Stimulated activated effector memory CD8-positive, alpha-beta T cell treated with anti-CD3 and anti-CD28 coated beads, Interleukin-12 subunit alpha, Interleukin-12 subunit beta, amount 100 ng/mL, for 72 hours (primary cell): ENCODE data around the gene ZNF69.
"Not testable (repeated sequence)": the region's sequence is repeated elsewhere in the genome, so short reads cannot be mapped to it uniquely, and the experiment has no call there.

ENCODE experiments used
- ATAC-seq: fragments of 150-1000 bp; cut with Tn5 transposase; 2 replicates; pipeline ENCODE4 v1.10.0; 2021
- DNase-seq, 2 donors: peaks; one replicate each; pipeline ENCODE4 v3.0.0; 2021 to 2022; ENCODE audit warnings: low spot score in 2 of 2
- H3K27ac Mint-ChIP-seq: one replicate; pipeline ENCODE4 v1.8.0; 2022; ENCODE audit warnings: mild to moderate bottlenecking, mixed read lengths
- H3K36me3 Mint-ChIP-seq: one replicate; pipeline ENCODE4 v1.8.0; 2022; ENCODE audit warnings: mild to moderate bottlenecking, mixed read lengths
- H3K4me1 Mint-ChIP-seq: one replicate; pipeline ENCODE4 v1.8.0; 2022; ENCODE audit warnings: mixed read lengths
- H3K4me3 Mint-ChIP-seq: one replicate; pipeline ENCODE4 v1.8.0; 2022; ENCODE audit warnings: mild to moderate bottlenecking, mixed read lengths
- H3K9me3 Mint-ChIP-seq: one replicate; pipeline ENCODE4 v1.8.0; 2022; ENCODE audit warnings: mixed read lengths

Gene ZNF69

DNA sequence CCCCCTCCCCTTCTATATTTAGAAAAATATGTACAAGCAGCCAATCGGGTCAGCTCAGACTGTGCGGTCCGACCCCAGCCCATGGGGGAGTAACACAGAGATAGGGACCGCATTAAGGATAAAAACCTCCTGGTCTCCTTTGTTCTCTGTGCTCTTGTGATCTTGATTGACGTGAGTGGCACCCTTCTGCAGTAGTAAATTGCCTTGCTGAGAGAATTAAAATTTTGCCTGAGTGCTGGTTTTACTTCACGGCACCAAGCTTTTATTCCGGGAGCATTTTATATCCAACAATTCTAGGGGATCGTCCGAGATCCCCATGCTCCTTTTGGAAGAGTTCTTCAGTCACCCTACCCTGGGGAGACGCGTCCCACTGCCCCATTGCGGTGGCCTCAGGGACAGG lies 7.0 kb upstream of the ZNF69 start:
- ATAC-seq, result no peak
- Mint-ChIP-seq H3K4me3 (no peak overlapping the region), H3K4me1 (peaks cover 4% of the 10 kb centered on the region), H3K36me3 (no peaks in the 10 kb centered on the region), H3K27ac (no peak overlapping the region), H3K9me3 (no peaks in the 10 kb centered on the region)
- DNase-seq, result no peak

DNA sequence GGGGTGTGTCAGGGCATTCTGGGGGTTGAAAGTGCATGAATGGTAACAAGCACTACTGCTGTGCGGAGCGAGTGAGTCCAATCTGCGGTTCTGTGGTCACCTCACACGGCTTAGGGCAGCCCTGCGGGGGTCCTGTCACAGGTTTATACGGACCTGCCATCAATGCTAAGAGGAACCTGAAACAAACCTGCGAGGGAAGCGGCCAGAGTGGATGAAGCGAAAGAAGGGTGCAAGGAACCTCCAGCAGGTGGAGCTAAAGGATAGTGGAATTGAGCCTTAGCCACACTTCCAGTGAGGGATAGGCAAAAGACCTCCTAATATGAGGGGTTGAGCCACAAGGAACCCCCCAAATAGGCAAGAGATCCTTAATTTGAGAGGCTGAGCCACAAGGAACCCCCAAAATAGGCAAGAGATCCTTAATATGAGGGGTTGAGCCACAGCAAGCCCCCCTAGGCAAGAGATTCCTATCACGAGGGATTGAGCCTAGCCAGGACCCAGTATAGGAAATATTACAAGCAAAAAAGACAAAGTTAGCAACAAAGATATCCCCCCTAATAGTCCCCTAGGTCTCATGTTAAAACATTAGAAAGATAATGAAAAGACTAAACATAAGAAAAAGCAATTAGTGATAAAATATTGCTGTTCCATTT lies 6.3 kb upstream of the ZNF69 start:
- peak; percentile 37 to 73 for DNase-seq
- no peak overlapping the region for H3K27ac Mint-ChIP-seq

DNA sequence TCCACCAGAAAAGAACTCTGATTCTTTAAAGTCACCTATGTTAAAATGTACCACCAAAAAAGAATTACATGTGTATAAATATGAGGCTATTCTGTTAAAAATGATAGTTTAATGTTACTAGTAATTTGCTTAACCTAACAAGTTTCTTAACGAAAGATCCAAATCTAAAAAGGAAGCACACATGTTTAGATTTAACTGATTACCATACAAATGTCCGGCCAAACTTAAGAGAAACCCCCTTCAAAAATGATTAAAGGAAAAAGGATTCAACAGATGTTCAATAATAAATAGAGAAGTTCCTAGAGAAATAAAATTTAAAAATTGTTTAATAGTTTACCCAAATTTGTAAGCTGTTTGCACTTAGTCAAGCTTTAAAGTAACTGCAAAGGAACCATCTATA lies 5.0 kb upstream of the ZNF69 start:
- Mint-ChIP-seq H3K4me3 (no peak overlapping the region), H3K36me3 (no peaks in the 10 kb centered on the region), H3K4me1 (peaks cover 9% of the 10 kb centered on the region), H3K27ac (no peak overlapping the region), H3K9me3 (no peaks in the 10 kb centered on the region)
- no peak for DNase-seq
- no peak for ATAC-seq

More for the DNA sequence above, 6.3 kb upstream of the ZNF69 start:
- Mint-ChIP-seq H3K9me3 (no peaks in the 10 kb centered on the region), H3K4me1 (peaks cover 4% of the 10 kb centered on the region), H3K4me3 (no peak overlapping the region), H3K36me3 (no peaks in the 10 kb centered on the region)
- ATAC-seq, result peak; percentile 67

DNA sequence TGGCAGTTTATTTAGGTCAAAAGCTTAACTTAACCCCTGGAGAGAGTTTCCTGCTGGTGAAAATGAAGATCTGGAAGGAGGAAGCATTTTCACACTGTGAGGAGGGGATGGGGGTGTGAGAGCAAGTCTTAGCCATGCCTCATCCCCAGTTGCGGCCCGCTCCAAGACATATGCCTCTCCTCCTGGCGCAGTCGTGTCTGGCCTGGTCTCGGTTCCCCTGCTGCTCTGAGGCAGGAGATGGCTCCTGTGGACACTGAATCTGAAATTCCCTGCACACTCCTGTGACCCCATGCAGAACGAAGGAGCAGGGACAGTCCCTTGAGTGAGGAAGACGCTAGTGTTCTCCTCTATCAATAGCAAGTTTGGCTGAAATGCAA lies 360 bp upstream of the ZNF69 start:
- ATAC-seq, result no peak
- Mint-ChIP-seq H3K9me3 (no peaks in the 10 kb centered on the region), H3K27ac (peak overlapping the region; percentile 92), H3K4me1 (peaks cover 19% of the 10 kb centered on the region), H3K36me3 (no peaks in the 10 kb centered on the region), H3K4me3 (peak overlapping the region; percentile 88)
- no peak for DNase-seq

DNA sequence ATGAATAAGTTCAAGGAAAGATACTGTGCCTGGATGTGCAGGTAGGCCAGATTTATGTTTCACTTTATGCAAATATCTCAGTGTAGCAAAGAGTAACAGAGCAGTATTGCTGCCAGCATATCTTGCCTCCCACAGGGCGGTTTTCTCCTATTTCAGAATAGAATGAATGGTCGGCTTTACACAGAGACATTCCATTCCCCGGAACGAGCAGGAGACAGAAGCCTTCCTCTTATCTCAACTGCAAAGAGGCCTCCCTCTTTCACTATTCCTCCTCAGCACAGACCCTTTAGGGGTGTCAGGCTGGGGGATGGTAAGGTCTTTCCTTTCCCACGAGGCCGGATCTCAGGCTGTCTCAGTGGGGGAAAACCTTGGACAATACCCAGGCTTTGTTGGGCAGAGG lies 2.3 kb downstream of the ZNF69 start:
- H3K27ac Mint-ChIP-seq, H3K4me3 Mint-ChIP-seq, H3K9me3 Mint-ChIP-seq, H3K36me3 Mint-ChIP-seq, ATAC-seq, DNase-seq: not testable (repeated sequence)
- H3K4me1 Mint-ChIP-seq, result peaks cover 19% of the 10 kb centered on the region

DNA sequence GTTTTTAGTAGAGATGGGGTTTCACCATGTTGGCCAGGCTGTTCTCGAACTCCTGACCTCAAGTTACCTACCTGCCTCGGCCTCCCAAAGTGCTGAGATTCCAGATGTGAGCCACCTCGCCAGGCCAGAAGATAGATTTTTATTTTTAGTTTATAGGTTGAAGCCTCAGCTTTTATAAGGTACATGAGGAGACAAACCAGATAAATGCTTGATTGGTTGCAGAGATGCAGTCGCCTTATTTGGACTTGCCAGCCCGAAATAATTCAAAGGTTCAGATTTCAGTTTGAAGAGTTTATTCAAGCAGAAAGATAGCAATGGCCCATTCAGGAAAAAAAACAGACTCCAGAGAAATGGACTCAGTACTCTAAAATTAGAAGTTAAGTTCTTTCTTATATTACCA lies 3.1 kb downstream of the ZNF69 start:
- Mint-ChIP-seq H3K9me3 (peaks cover 5% of the 10 kb centered on the region), H3K27ac (no peak overlapping the region), H3K4me1 (peaks cover 19% of the 10 kb centered on the region), H3K36me3 (no peaks in the 10 kb centered on the region), H3K4me3 (no peak overlapping the region)
- no peak for DNase-seq
- no peak for ATAC-seq

DNA sequence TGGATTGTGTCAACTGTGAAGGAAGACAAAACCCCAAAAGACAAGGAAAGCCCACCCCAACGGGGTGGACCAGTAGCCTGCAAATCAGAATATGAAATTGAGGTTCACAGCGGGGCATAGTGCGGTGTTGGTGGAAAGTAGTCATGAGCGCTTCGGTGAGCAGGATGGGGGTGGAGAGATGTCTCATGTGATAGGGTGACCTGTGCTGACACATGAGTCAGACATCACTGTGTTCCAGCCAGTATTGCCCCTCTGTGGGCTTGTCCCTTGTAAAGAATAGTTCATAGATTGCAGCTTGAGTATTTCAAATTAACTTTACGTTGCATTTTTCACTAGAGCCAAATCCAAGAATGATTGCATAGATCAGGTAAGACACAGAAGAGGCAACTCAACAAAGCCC lies 7.3 kb downstream of the ZNF69 start:
- ATAC-seq (no peak), DNase-seq (no peak)
- peaks cover 7% of the 10 kb centered on the region for H3K9me3 Mint-ChIP-seq
- no peaks in the 10 kb centered on the region for H3K36me3 Mint-ChIP-seq
- H3K4me3 Mint-ChIP-seq, result no peak overlapping the region
- no peaks in the 10 kb centered on the region for H3K4me1 Mint-ChIP-seq
- H3K27ac Mint-ChIP-seq, result no peak overlapping the region

DNA sequence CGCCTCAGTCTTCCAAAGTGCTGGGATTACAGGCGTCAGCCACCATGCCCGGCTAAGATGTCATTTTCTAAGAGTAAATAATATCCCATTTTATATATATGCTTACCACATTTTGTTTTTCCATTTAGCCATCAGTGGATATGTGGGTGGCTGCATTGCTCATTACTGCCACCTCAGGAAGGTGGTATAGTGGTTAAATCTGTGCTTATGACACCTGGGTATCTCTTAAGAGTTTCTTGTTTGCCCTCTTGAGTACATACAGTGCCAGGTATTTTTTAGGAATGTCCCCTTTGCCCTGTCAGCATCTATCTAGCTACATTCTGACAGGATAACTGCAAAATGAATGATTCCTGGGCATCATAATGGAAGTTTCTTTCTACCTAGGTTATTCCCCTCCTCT lies 14.6 kb downstream of the ZNF69 start:
- no peaks in the 10 kb centered on the region for H3K4me1 Mint-ChIP-seq
- no peak overlapping the region for H3K27ac Mint-ChIP-seq

DNA sequence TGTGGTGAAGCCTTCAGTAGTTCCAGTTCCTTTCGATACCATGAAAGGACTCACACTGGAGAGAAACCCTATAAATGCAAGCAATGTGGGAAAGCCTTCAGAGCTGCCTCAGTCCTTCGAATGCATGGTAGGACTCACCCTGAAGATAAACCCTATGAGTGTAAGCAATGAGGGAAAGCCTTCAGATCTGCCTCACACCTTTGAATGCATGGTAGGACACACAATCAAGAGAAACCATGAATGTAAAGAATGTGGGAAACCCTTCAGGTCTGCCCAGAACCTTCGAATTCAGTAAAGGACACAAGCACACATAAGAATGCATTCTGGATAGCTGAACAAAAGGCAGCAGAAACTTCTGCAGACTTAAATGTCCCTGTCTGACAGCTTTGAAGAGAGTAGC lies 18.3 kb downstream of the ZNF69 start:
- Mint-ChIP-seq H3K4me3 (no peak overlapping the region), H3K9me3 (peaks cover 19% of the 10 kb centered on the region), H3K36me3 (peaks cover 4% of the 10 kb centered on the region), H3K4me1 (no peaks in the 10 kb centered on the region), H3K27ac (no peak overlapping the region)
- DNase-seq (no peak), ATAC-seq (no peak)

More for the DNA sequence above, 14.6 kb downstream of the ZNF69 start:
- peaks cover 4% of the 10 kb centered on the region for H3K36me3 Mint-ChIP-seq
- peaks cover 14% of the 10 kb centered on the region for H3K9me3 Mint-ChIP-seq
- no peak overlapping the region for H3K4me3 Mint-ChIP-seq
- no peak for ATAC-seq
- no peak for DNase-seq

DNA sequence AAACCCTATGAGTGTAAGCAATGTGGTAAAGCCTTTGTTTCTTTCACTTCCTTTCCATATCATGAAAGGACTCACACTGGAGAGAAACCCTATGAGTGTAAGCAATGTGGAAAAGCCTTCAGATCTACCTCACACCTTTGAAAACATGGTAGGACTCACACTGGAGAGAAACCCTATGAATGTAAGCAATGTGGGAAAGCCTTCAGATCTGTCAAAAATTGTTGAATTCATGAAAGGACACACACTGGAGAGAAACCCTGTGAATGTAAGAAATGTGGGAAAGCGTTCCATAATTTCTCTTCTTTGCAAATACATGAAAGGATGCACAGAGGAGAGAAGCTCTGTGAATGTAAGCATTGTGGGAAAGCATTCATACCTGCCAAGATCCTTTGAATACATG lies 24.4 kb downstream of the ZNF69 start:
- H3K4me3 Mint-ChIP-seq, H3K4me1 Mint-ChIP-seq, DNase-seq, H3K27ac Mint-ChIP-seq, H3K36me3 Mint-ChIP-seq, ATAC-seq: not testable (repeated sequence)
- peaks cover 14% of the 10 kb centered on the region for H3K9me3 Mint-ChIP-seq

DNA sequence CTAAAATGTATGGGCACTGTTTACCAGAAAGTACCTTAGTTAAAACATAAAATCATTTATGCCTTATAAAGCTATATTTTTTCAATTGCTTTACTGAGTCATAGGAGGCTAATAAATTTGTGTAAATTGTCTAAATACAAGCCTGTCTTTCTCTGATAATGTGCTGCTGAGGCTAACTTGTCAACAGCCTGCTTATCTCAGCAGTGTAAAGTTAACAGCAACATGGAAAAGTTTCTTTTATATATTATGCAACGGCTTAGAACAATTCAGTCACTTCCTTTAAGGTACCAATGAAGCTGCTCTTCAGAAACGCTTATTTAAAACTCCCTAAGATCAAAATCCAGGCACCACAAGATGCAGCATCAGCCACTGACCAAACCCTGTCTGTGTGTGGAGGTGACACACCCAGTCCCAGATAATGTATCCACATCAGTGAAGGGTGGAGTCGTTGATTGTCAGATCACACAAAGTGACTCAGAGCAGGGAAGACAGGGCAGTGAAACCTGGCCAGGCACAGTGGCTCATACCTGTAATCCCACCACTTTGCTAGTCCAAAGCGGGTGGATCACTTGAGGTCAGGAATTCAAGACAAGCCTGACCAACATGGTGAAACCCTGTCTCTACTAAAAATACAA lies 27.0 kb downstream of the ZNF69 start:
- not testable (repeated sequence) for H3K27ac Mint-ChIP-seq, H3K9me3 Mint-ChIP-seq, H3K36me3 Mint-ChIP-seq, H3K4me1 Mint-ChIP-seq, H3K4me3 Mint-ChIP-seq, DNase-seq, ATAC-seq

DNA sequence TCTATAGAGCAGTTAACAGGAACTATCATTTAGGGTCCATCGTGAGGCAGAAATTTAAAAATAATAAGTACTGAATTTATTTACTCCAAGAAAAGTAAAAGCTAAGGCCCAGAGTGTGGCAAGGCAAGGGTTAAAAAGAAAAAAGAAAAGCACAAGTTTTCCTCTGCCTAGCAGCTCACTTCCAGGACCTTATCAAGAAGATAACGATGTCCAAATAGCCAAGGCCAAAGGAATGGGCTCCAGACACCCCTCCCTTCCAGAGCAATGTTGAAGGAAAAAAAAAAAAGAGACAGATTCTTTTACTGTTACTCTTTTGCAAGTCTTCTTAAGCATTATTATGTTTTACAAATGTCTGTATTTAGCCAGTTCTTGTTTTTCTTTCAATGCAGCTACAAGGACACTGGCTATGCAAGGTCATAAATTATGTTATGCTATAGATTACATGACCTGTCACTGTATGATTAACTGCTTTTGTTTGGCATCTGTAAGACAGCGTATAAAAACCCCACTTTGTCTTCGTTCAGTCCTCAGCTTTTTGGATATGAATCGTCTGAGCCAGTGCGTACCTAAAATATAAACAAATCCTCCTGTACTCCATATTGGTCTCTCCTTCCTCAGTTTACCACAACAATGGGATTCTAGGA lies 34.4 kb downstream of the ZNF69 start:
- ATAC-seq (no peak), DNase-seq (no peak)
- Mint-ChIP-seq H3K36me3 (peaks cover 9% of the 10 kb centered on the region), H3K27ac (no peak overlapping the region), H3K4me3 (no peak overlapping the region), H3K4me1 (peaks cover 35% of the 10 kb centered on the region), H3K9me3 (no peaks in the 10 kb centered on the region)

DNA sequence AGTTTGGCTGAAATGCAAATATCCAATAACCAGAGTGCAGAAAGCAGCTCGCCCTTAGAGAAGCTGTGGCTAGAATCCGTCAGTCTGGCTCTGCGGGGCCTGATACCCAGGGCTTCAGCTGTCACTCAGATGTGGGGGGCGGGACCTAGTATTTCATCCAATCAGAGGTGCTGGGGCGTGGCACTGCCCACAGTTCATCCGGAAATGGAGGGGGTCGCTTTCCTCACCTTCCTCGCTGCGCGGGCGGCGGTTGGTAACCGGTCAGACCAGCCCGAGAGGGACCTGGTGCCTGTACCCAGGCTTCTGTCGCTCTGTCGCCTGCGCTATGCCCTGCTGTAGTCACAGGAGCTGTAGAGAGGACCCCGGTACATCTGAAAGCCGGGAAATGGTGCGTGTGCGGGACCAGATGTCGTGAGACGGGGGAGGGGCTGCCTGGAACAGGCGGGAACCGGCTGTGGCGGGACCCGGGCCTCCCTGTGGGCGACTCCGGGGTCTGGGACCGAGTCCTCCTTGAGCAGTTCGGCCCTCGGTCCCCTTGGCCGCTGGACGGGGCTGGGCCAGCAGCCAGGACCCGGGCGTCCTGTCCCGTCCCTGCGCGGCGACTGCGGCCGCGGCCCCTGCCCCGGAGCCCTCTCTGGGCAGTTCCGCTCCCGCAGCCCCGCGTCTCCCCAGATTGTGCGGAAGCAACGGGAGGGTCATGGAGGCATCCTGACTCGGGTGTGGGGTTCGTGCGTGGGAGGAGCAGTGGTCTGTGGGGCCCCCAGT lies 37.5 kb downstream of the ZNF69 start, which contains the start of gene ZNF700:
Gene ZNF700 (plus strand): TSS at position 222 of the 765 bp plus-strand sequence. CDS start 104 bp downstream, at position 326.
- Mint-ChIP-seq H3K27ac (peak within 1 kb of the TSS; percentile 98), H3K4me1 (peaks cover 35% of the 10 kb centered on the region), H3K9me3 (no peaks in the 10 kb centered on the region), H3K4me3 (peak within 1 kb of the TSS; percentile 92), H3K36me3 (peaks cover 11% of the 10 kb centered on the region)
- ATAC-seq (peak; percentile 97), DNase-seq (peak; percentile 82 to 96)

DNA sequence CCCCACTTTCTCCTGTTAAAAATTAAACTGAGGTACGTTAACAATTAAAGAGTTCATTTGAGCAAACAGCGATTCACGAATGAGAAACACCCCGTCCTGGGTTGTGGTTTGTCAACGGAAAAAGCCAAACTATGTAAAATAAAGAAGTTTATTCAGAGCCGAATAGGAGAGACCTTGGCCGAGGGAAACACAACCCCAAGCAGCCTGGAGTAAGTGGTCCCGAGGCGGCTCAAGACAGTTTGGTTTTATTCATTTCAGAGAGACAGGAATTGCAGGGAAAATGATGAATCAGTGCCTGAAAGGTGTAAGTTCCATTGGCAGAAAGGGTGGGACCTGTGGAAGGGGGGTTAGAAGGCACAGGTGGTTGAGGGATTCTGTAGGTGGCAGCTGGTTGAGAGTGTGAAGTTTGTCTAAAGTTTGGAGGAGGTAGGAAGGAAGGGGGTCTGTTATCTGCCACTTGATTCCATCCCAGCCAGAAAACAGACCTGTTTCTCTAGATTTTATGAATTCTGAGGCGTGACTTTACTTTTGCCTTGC lies 38.1 kb downstream of the ZNF69 start:
- Mint-ChIP-seq H3K4me1 (peaks cover 35% of the 10 kb centered on the region), H3K4me3 (peak overlapping the region; percentile 92)
- peak in 1 of 2 donors; percentile 51 for DNase-seq

DNA sequence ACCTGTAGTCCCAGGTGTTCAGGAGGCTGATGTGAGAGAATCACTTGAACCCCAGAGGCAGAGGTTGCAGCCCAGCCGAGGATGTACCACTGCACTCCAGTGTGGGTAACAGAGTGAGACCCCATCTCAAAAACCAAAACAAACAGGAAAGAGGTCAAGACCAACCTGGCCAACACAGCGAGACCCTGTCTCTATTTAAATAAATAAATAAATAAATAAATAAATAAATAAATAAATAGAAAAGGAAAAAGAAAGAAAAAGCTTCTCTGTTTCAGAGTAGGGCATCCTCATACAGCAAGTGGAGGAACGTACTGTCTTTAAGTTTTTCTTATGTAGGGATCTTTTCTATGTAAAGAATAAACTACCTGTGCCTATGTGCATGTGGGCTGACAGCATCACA lies 39.6 kb downstream of the ZNF69 start:
- H3K36me3 Mint-ChIP-seq, result peaks cover 11% of the 10 kb centered on the region
- peaks cover 39% of the 10 kb centered on the region for H3K4me1 Mint-ChIP-seq
- H3K4me3 Mint-ChIP-seq, result no peak overlapping the region
- H3K27ac Mint-ChIP-seq, result no peak overlapping the region
- ATAC-seq (no peak), DNase-seq (no peak)
- no peaks in the 10 kb centered on the region for H3K9me3 Mint-ChIP-seq

More for the DNA sequence above, 38.1 kb downstream of the ZNF69 start:
- peak overlapping the region; percentile 98 for H3K27ac Mint-ChIP-seq
- ATAC-seq, H3K9me3 Mint-ChIP-seq: not testable (repeated sequence)
- H3K36me3 Mint-ChIP-seq, result peaks cover 11% of the 10 kb centered on the region
